Ecto neural progenitor cell (in vitro differentiated cells): ENCODE data around the gene CYTH1.

Source experiments
- DNase-seq: peaks from one replicate; pipeline ENCODE4 v3.0.0-alpha.2; 2018; ENCODE audit warnings: low spot score

The CYTH1 gene

GRCh38 chr17:78804777-78805176 is 22.7 kb upstream of the CYTH1 start:
- no peak for DNase-seq

GRCh38 chr17:78803186-78803845 is 21.2 kb upstream of the CYTH1 start:
- no peak for DNase-seq

- no peak for DNase-seq
Measured at GRCh38 chr17:78802459-78802858, 20.4 kb upstream of the CYTH1 start.

GRCh38 chr17:78802008-78802407 is 19.9 kb upstream of the CYTH1 start:
- no peak for DNase-seq

- no peak for DNase-seq
Measured at GRCh38 chr17:78800132-78800931, 18.3 kb upstream of the CYTH1 start.

GRCh38 chr17:78798695-78799559 is 16.9 kb upstream of the CYTH1 start:
- DNase-seq = no peak

GRCh38 chr17:78797691-78798585 is 15.9 kb upstream of the CYTH1 start:
- no peak for DNase-seq

GRCh38 chr17:78797213-78797612 is 15.1 kb upstream of the CYTH1 start:
- no peak for DNase-seq

GRCh38 chr17:78796517-78796900 is 14.4 kb upstream of the CYTH1 start:
- no peak for DNase-seq

GRCh38 chr17:78795861-78796516 is 13.9 kb upstream of the CYTH1 start:
- DNase-seq = no peak

GRCh38 chr17:78794864-78795640 is 13.0 kb upstream of the CYTH1 start:
- DNase-seq = no peak

GRCh38 chr17:78794399-78794798 is 12.3 kb upstream of the CYTH1 start:
- no peak for DNase-seq

GRCh38 chr17:78793968-78794367 is 11.9 kb upstream of the CYTH1 start:
- no peak for DNase-seq

- DNase-seq = no peak
Measured at GRCh38 chr17:78793415-78793814, 11.3 kb upstream of the CYTH1 start.

GRCh38 chr17:78791840-78792709 is 10.0 kb upstream of the CYTH1 start:
- DNase-seq = no peak

- no peak for DNase-seq
Measured at GRCh38 chr17:78790552-78790951, 8.5 kb upstream of the CYTH1 start.

GRCh38 chr17:78789663-78790181 is 7.6 kb upstream of the CYTH1 start:
- DNase-seq = no peak

- DNase-seq = no peak
Measured at GRCh38 chr17:78789149-78789662, 7.1 kb upstream of the CYTH1 start.

GRCh38 chr17:78788451-78788850 is 6.4 kb upstream of the CYTH1 start:
- no peak for DNase-seq
